Testis (tissue), 2 donors: ENCODE results near the gene WBP11.
A peak's percentile ranks its signal among the peaks of the same experiment; 100 is the strongest.

Experiments
- POLR2A ChIP-seq: fragments of 450-650 bp; IDR thresholded peaks from one replicate; pipeline ENCODE4 v1.6.1; 2017; ENCODE audit warnings: antibody characterized with exemption, mild to moderate bottlenecking, moderate library complexity
- TF ChIP-seq, protein P1 (sequence below), 3 experiments: fragments of 450-650 bp in 2 of 3; fragments of 200-600 bp in 1 of 3; sonication (generic) in 1 of 3; IDR thresholded peaks; one replicate each; pipeline ENCODE4 v1.5.1; 2016 to 2019; ENCODE audit warnings: antibody characterized with exemption in 3 of 3, mild to moderate bottlenecking in 2 of 3, moderate library complexity in 1 of 3

DNA sequence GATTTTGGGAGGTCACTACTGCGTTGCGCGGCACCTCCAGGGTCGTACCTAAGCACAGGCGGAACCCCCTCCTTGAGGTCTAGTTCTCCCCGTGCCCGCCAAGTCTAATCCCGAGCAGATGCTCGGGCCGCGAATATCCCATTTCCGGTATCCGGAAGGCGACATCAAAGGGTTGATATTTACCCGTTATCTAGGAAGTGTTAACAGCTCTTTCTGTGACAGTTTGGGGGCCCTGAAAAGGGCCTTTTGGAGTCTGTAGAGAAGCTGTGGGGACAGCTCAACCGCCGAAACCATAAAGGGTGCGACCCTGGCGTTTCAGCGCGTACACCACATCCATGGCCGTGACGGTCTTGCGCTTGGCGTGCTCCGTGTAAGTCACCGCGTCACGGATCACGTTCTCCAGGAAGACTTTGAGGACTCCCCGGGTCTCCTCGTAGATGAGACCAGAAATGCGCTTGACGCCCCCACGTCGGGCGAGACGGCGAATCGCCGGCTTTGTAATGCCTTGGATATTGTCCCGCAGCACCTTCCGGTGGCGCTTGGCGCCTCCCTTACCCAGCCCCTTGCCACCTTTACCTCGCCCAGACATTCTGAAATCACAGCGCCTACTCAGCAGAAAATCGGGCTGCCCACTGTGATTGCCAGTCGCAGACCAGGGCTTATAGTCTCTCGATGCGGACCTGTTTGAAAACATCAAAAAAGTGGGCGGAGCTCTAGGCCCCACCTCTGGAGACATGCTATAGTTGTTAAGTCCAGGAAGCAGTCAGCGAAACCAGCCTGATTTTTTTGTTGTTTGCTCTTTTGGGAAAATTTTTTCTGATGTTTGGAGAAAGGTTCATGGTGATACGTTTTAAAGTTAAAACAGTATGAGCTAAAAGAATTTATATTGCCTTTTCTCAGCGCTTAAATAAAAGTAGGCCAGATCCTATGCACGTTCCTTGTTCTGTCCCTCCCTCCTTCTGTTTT, 32.5 kb downstream of the WBP11 start:
- TF ChIP-seq POLR2A: peak; percentile 61
- TF ChIP-seq, protein P1, sequence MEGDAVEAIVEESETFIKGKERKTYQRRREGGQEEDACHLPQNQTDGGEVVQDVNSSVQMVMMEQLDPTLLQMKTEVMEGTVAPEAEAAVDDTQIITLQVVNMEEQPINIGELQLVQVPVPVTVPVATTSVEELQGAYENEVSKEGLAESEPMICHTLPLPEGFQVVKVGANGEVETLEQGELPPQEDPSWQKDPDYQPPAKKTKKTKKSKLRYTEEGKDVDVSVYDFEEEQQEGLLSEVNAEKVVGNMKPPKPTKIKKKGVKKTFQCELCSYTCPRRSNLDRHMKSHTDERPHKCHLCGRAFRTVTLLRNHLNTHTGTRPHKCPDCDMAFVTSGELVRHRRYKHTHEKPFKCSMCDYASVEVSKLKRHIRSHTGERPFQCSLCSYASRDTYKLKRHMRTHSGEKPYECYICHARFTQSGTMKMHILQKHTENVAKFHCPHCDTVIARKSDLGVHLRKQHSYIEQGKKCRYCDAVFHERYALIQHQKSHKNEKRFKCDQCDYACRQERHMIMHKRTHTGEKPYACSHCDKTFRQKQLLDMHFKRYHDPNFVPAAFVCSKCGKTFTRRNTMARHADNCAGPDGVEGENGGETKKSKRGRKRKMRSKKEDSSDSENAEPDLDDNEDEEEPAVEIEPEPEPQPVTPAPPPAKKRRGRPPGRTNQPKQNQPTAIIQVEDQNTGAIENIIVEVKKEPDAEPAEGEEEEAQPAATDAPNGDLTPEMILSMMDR (IDR thresholded peaks at IDR 0.05): no peak
